SU-DHL-6 (cell line): ENCODE data around the gene HCRTR1.

Source experiments
- H2AFZ ChIP-seq: fragments of 200-600 bp; sonication (generic); 2 replicates; pipeline ENCODE4 v1.6.1; 2014; ENCODE audit warnings: low read depth, mild to moderate bottlenecking, moderate library complexity, mixed read lengths, antibody characterized with exemption, low read length; ENCODE audit not compliant: severe bottlenecking
- H3F3A ChIP-seq: fragments of 200-600 bp; shearing (Covaris generic); 2 replicates; pipeline ENCODE4 v1.6.0; 2016; ENCODE audit warnings: antibody characterized with exemption, mild to moderate bottlenecking; ENCODE audit not compliant: insufficient read depth
- H3K27ac ChIP-seq: fragments of 200-600 bp; sonication (generic); 2 replicates; pipeline ENCODE4 v1.5.1; 2016; ENCODE audit warnings: low read depth, mild to moderate bottlenecking, low read length, moderate library complexity, mixed read lengths
- H3K27me3 ChIP-seq: fragments of 200-600 bp; sonication (generic), shearing (Covaris generic); 2 replicates; pipeline ENCODE4 v1.6.0; 2014; ENCODE audit warnings: mild to moderate bottlenecking, low read length
- H3K36me3 ChIP-seq: fragments of 200-600 bp; sonication (generic); 2 replicates; pipeline ENCODE4 v1.6.1; 2014; ENCODE audit warnings: mild to moderate bottlenecking, low read length, mixed read lengths
- H3K4me2 ChIP-seq: fragments of 300-600, 200-600 bp; shearing (Covaris generic), sonication (generic); 2 replicates; pipeline ENCODE4 v1.6.0; 2014; ENCODE audit warnings: low read length, low read depth, mild to moderate bottlenecking; ENCODE audit not compliant: poor library complexity, severe bottlenecking
- H3K4me3 ChIP-seq: fragments of 200-600 bp; sonication (generic); 2 replicates; pipeline ENCODE4 v1.5.1; 2014; ENCODE audit warnings: antibody characterized with exemption, low read length, mild to moderate bottlenecking, mixed read lengths; ENCODE audit not compliant: insufficient read depth, poor library complexity, severe bottlenecking
- H3K79me2 ChIP-seq: fragments of 200-600 bp; sonication (generic); 2 replicates; pipeline ENCODE4 v1.6.1; 2014; ENCODE audit warnings: mild to moderate bottlenecking, low read length, moderate library complexity; ENCODE audit not compliant: insufficient read depth
- H3K9ac ChIP-seq: fragments of 200-600 bp; sonication (generic); 2 replicates; pipeline ENCODE4 v1.7.0; 2014; ENCODE audit warnings: mild to moderate bottlenecking, low read length
- H3K9me2 ChIP-seq: fragments of 200-600 bp; sonication (generic); replicated peaks from 2 replicates; pipeline ENCODE4 v1.6.1; 2014; ENCODE audit warnings: low read length; ENCODE audit not compliant: insufficient read depth
- H3K9me3 ChIP-seq: fragments of 200-600 bp; sonication (generic); 2 replicates; pipeline ENCODE4 v1.6.1; 2014; ENCODE audit warnings: low read length, mixed read lengths; ENCODE audit not compliant: insufficient read depth
- H4K20me1 ChIP-seq: fragments of 200-600 bp; sonication (generic); 2 replicates; pipeline ENCODE4 v1.6.1; 2014; ENCODE audit warnings: low read depth, mild to moderate bottlenecking, antibody characterized with exemption, low read length, moderate library complexity, mixed read lengths
- EZH2phosphoT487 ChIP-seq: fragments of 200-600 bp; sonication (generic), shearing (Covaris generic); conservative IDR thresholded peaks from 2 replicates; pipeline ENCODE4 v1.6.1; 2018; ENCODE audit warnings: mild to moderate bottlenecking, antibody characterized with exemption, low read length, moderate library complexity, mixed read lengths
- TF ChIP-seq, protein P1 (sequence below): fragments of 200-600 bp; sonication (generic); IDR thresholded peaks from one replicate; pipeline ENCODE4 v1.5.1; 2017; ENCODE audit warnings: antibody characterized with exemption, mild to moderate bottlenecking, low read length, moderate library complexity; ENCODE audit not compliant: insufficient read depth, poor library complexity, severe bottlenecking

HCRTR1 gene

DNA sequence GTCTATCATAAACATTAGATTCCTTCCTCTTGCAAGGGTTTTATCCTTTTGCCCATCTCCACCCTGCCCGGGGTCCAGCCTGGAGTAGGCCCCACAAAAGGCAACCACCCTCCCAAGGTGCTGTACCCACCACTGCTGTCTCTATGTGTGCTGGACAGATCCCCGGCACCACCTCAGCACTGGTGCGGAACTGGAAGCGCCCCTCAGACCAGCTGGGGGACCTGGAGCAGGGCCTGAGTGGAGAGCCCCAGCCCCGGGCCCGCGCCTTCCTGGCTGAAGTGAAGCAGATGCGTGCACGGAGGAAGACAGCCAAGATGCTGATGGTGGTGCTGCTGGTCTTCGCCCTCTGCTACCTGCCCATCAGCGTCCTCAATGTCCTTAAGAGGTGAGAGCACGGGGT is 5.9 kb downstream of the HCRTR1 start:
- Histone ChIP-seq H4K20me1 (no peaks in the 10 kb centered on the region), H2AFZ (no peak overlapping the region), H3K27ac (no peak overlapping the region), H3K9me3 (no peaks in the 10 kb centered on the region), H3K27me3 (no peaks in the 10 kb centered on the region), H3K79me2 (no peaks in the 10 kb centered on the region), H3K4me2 (no peak overlapping the region), H3K4me3 (no peak overlapping the region), H3F3A (no peaks in the 10 kb centered on the region), H3K9me2 (no peaks in the 10 kb centered on the region), H3K36me3 (no peaks in the 10 kb centered on the region), H3K9ac (no peak overlapping the region)
- TF ChIP-seq, protein P1, sequence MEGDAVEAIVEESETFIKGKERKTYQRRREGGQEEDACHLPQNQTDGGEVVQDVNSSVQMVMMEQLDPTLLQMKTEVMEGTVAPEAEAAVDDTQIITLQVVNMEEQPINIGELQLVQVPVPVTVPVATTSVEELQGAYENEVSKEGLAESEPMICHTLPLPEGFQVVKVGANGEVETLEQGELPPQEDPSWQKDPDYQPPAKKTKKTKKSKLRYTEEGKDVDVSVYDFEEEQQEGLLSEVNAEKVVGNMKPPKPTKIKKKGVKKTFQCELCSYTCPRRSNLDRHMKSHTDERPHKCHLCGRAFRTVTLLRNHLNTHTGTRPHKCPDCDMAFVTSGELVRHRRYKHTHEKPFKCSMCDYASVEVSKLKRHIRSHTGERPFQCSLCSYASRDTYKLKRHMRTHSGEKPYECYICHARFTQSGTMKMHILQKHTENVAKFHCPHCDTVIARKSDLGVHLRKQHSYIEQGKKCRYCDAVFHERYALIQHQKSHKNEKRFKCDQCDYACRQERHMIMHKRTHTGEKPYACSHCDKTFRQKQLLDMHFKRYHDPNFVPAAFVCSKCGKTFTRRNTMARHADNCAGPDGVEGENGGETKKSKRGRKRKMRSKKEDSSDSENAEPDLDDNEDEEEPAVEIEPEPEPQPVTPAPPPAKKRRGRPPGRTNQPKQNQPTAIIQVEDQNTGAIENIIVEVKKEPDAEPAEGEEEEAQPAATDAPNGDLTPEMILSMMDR = no peak
- TF ChIP-seq EZH2phosphoT487 = no peak

- Histone ChIP-seq H3K9me3 (no peaks in the 10 kb centered on the region), H3K4me2 (no peak overlapping the region), H3K36me3 (no peaks in the 10 kb centered on the region), H3K9ac (no peak overlapping the region), H2AFZ (no peak overlapping the region), H3F3A (no peaks in the 10 kb centered on the region), H3K27me3 (no peaks in the 10 kb centered on the region), H3K27ac (no peak overlapping the region), H3K9me2 (no peaks in the 10 kb centered on the region), H3K79me2 (no peaks in the 10 kb centered on the region), H3K4me3 (no peak overlapping the region), H4K20me1 (no peaks in the 10 kb centered on the region)
- no peak for TF ChIP-seq EZH2phosphoT487
- TF ChIP-seq, protein P1 = no peak
Observed at GRCh38 chr1:31624309-31624708, 6.8 kb downstream of the HCRTR1 start.

DNA sequence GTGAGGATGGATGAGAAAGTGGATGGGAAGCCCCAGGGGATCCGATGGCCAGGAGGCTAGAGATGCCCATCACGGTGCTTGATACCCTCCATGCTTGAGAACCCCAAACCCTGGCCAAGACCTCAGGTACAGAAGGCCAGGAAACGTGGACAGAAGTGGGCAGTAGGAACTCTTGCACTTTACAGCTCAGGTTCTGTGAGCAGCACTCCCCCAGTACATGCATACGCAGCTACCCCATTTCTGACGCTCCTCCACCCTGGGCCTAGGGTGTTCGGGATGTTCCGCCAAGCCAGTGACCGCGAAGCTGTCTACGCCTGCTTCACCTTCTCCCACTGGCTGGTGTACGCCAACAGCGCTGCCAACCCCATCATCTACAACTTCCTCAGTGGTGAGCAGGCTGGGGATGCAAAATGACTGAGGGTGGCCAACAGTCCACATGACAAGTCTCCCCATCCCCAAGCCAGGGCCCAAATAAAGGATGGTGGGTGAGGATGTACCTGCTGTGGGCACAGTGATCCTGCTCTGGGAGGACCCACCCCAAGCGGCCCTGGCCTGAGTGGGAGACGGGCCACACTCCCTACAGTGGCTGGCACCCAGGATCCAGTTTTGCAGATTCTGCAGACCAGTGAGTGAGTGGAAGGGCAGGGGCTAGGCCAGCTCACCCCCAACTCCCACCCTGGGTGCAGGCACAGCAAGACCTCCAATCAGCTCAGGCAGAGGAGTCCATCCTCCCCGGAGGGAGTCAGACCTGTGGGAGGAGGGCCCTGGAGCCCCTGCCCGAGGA is 7.4 kb downstream of the HCRTR1 start:
- Histone ChIP-seq H3F3A (no peaks in the 10 kb centered on the region), H3K9me2 (no peaks in the 10 kb centered on the region), H3K36me3 (no peaks in the 10 kb centered on the region), H3K79me2 (no peaks in the 10 kb centered on the region), H2AFZ (no peak overlapping the region), H3K9ac (no peak overlapping the region), H3K27ac (no peak overlapping the region), H4K20me1 (no peaks in the 10 kb centered on the region), H3K4me3 (no peak overlapping the region), H3K27me3 (no peaks in the 10 kb centered on the region), H3K9me3 (no peaks in the 10 kb centered on the region), H3K4me2 (no peak overlapping the region)
- no peak for TF ChIP-seq EZH2phosphoT487
- TF ChIP-seq, protein P1 = no peak
